Islet precursor cell (in vitro differentiated cells): ENCODE measurements around the gene SLC9C2.
"Not testable (repeated sequence)": the region's sequence is repeated elsewhere in the genome, so short reads cannot be mapped to it uniquely, and the experiment has no call there.

Experiments used
- DNase-seq: peaks from one replicate; pipeline ENCODE4 v3.0.0-alpha.2; 2018

SLC9C2 gene

GRCh38 chr1:173478094-173478674, 124.7 kb downstream of the SLC9C2 start:
- peak; percentile 68 for DNase-seq

GRCh38 chr1:173477286-173478093, 125.4 kb downstream of the SLC9C2 start, which contains the start of gene PRDX6:
Gene PRDX6 (plus strand): TSS chr1:173477335. CDS start chr1:173477398, 63 bp downstream.
- peak; percentile 65 for DNase-seq

- DNase-seq: peak; percentile 98
These were observed 126.1 kb downstream of the SLC9C2 start for GRCh38 chr1:173476665-173477285.

GRCh38 chr1:173476197-173476664, 126.6 kb downstream of the SLC9C2 start:
- no peak for DNase-seq

GRCh38 chr1:173475564-173476196, 127.2 kb downstream of the SLC9C2 start:
- no peak for DNase-seq

GRCh38 chr1:173474780-173475421, 128.0 kb downstream of the SLC9C2 start:
- DNase-seq: peak; percentile 74

- DNase-seq: no peak
These were observed 128.6 kb downstream of the SLC9C2 start for GRCh38 chr1:173474097-173474779.

GRCh38 chr1:173473599-173474011, 129.3 kb downstream of the SLC9C2 start:
- no peak for DNase-seq

GRCh38 chr1:173470608-173471007, 132.3 kb downstream of the SLC9C2 start:
- DNase-seq: no peak

- no peak for DNase-seq
These were observed 133.2 kb downstream of the SLC9C2 start for GRCh38 chr1:173469656-173470055.

- no peak for DNase-seq
These were observed 135.4 kb downstream of the SLC9C2 start for GRCh38 chr1:173467426-173467825.

- not testable (repeated sequence) for DNase-seq
These were observed 138.7 kb downstream of the SLC9C2 start for GRCh38 chr1:173464185-173464584.

- DNase-seq: not testable (repeated sequence)
These were observed 140.2 kb downstream of the SLC9C2 start for GRCh38 chr1:173462666-173463065.

- DNase-seq: no peak
These were observed 143.0 kb downstream of the SLC9C2 start for GRCh38 chr1:173459885-173460284.

GRCh38 chr1:173454966-173455524, 147.8 kb downstream of the SLC9C2 start:
- DNase-seq: no peak

- DNase-seq: no peak
These were observed 148.9 kb downstream of the SLC9C2 start for GRCh38 chr1:173453982-173454381.

- no peak for DNase-seq
These were observed 150.9 kb downstream of the SLC9C2 start for GRCh38 chr1:173451981-173452380.
